ENCODE measurements around the gene CSKMT. TPM values are rescaled to one million over a fixed set of nuclear protein-coding genes. Genes with fewer than 3 reads are reported as not detected.

CSKMT gene
- total and polyA plus RNA-seq, 11 donors = 0.38 to 8.7 (median 4.4) TPM

DNA sequence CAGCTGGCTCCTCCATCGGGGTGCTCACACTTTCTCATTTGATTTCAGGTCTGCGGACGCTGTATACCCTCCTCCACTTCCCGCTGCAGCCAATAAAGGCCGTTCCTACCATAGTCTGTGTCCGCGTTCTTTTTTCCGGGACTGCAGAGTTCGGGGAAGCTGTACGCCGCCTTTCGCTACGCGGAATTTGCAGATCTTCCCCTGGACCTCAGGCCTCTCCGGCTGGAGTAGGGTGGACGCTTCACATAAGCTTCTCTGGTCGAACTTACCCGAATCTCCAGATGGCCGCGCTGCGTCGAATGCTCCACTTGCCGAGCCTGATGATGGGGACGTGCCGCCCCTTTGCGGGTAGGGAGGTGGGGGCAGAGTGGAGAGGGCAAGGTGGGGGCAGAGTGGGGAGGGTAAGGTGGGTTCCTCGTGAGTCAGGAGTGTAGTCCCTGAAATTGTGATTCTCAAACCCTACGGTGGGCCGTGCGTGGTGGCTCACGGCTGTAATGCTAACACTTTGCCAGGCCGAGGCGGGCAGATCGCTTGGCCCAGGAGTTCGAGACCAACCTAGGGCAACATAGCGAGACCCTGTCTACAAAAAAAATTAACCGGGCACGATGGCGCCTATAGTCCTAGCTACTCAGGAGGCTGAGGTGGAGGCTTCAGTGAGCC lies 617 bp downstream of the CSKMT start:
- H3K36me3 ChIP-seq = peaks cover 0 to 41% (median 27%) of the 10 kb centered on the region in 9 donors
- intact Hi-C loops (cut with DNase I) = loop anchor here in 1 of 10 donors (2.0 to 5.0 kb wide), 2 partner anchors 19 to 42 kb away; partner anchors contain the start of genes BSCL2, GANAB and GNG3
- DNase-seq (peak in 4 of 5 donors; percentile 41 to 73 (median 60)), ATAC-seq (peak; percentile 47 to 61 (median 48))
- H3K27ac ChIP-seq = peak overlapping the region; percentile 30 to 98 (median 88)
- no peaks in the 10 kb centered on the region for H3K27me3 ChIP-seq
- no peak for TF ChIP-seq POLR2A (IDR thresholded peaks at IDR 0.05)
- TF ChIP-seq CTCF (IDR thresholded peaks at IDR 0.05) = no peak
- H3K4me1 ChIP-seq = peaks cover 5 to 51% (median 37%) of the 10 kb centered on the region in 12 donors
- no peaks in the 10 kb centered on the region for H3K9me3 ChIP-seq
- WGBS, 4 donors = 2 to 5% (median 4%) methylated on average over 37 to 39 of the region's 39 CpGs
- H3K4me3 ChIP-seq = peak overlapping the region; percentile 53 to 92 (median 83)

GRCh38 chr11:62666259-62666926 lies 1.3 kb downstream of the CSKMT start:
- TF ChIP-seq POLR2A (IDR thresholded peaks at IDR 0.05) = no peak
- no peak for TF ChIP-seq CTCF (IDR thresholded peaks at IDR 0.05)
- no peaks in the 10 kb centered on the region for H3K9me3 ChIP-seq
- H3K4me1 ChIP-seq = peaks cover 5 to 55% (median 41%) of the 10 kb centered on the region in 12 donors
- intact Hi-C loops (cut with DNase I) = loop anchor here in 1 of 10 donors (5.0 kb wide), 1 partner anchor 41 kb away; the partner anchor contains the start of genes BSCL2 and GNG3
- peak overlapping the region; percentile 30 to 98 (median 88) for H3K27ac ChIP-seq
- H3K27me3 ChIP-seq = no peaks in the 10 kb centered on the region
- peak overlapping the region; percentile 53 to 92 (median 83) for H3K4me3 ChIP-seq
- 48 to 54% (median 49%) methylated on average over 11 to 16 of the region's 16 CpGs for WGBS, 4 donors
- DNase-seq = peak in 2 of 5 donors; percentile 34 to 60
- ATAC-seq = peak in 1 of 4 donors; percentile 0
- peaks cover 0 to 36% (median 27%) of the 10 kb centered on the region in 9 donors for H3K36me3 ChIP-seq

DNA sequence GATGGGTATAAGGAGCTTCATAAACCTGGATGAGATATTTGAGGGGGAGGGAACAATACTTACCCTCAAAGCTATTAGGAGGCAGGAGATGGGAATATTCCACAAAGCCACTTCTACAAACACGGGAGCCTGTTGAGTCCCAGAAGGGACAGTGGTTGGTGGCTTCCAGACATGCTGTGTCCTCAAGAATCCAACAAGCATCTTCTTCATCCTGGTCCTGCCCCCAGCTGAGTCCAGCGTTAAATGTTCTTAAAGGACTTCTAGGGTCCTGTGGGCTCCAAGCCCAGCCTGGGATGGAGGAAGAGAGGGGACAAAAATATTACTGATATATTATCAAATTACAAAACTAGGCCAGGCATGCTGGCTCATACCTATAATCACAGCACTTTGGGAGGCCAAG lies 2.3 kb downstream of the CSKMT start:
- Histone ChIP-seq H3K4me1 (peaks cover 5 to 59% (median 43%) of the 10 kb centered on the region in 12 donors), H3K36me3 (peaks cover 0 to 27% (median 20%) of the 10 kb centered on the region in 9 donors), H3K4me3 (no peak overlapping the region), H3K9me3 (no peaks in the 10 kb centered on the region), H3K27me3 (no peaks in the 10 kb centered on the region), H3K27ac (peak overlapping the region in 1 of 12 donors; percentile 89)
- 61 to 86% (median 73%) methylated on average over 2 of the region's 2 CpGs for WGBS, 4 donors
- intact Hi-C loops (cut with DNase I) = loop anchor here in 1 of 10 donors (5.0 kb wide), 1 partner anchor 40 kb away; the partner anchor contains the start of genes BSCL2 and GNG3
- DNase-seq (peak in 2 of 5 donors; percentile 2 to 20), ATAC-seq (no peak)
- TF ChIP-seq CTCF (IDR thresholded peaks at IDR 0.05) = no peak
- TF ChIP-seq POLR2A (IDR thresholded peaks at IDR 0.05) = no peak
